K562 (cell line): ENCODE results near the gene LRP1B. TPM values are rescaled to one million over a fixed set of nuclear protein-coding genes. Genes with fewer than 3 reads are reported as not detected.

Experiments
- RBFOX2 ChIP-seq: fragments of 200-400 bp; formaldehyde crosslinking; IDR thresholded peaks from 2 replicates; pipeline ENCODE4 v1.6.1; 2017; ENCODE audit warnings: low read depth, mild to moderate bottlenecking, low read length, moderate library complexity
- RNF219 ChIP-seq: fragments of 250-450 bp; sonication (Bioruptor Pico); IDR thresholded peaks from 2 replicates; pipeline ENCODE4 v1.5.0; 2022; ENCODE audit warnings: mild to moderate bottlenecking
- ZBTB17 ChIP-seq: fragments of 450-650 bp; formaldehyde crosslinking; IDR thresholded peaks from 2 replicates; pipeline ENCODE4 v1.4.0; 2020; ENCODE audit warnings: mild to moderate bottlenecking
- polyA plus RNA-seq, 8 experiments: library from polyadenylated mRNA; depleted of rRNA in 4 of 8; stranded (reverse) in 5 of 8; unstranded in 3 of 8; fragments of >200 nt; fragmentation: Nextera tagmentation in 2 of 8; fragmentation: Illumina TruSeq in 1 of 8; extraction: Ambion mirVana in 2 of 8; extraction: Trizol in 1 of 8; gene quantifications; 2 replicates each; pipeline versions ENCODE4 v1.2.1 to v1.2.3, GENCODE V29; 2011 to 2014; ENCODE audit warnings: inconsistent platforms in 1 of 8, missing spikeins in 1 of 8
- total RNA-seq, 7 experiments: library from RNA; depleted of rRNA in 6 of 7; stranded (reverse); fragments of >200 nt in 6 of 7; fragmentation: Illumina TruSeq in 2 of 7; extraction: Trizol in 2 of 7; gene quantifications; 2 replicates each; pipeline versions ENCODE4 v1.2.1 to v1.2.3, GENCODE V29; 2011 to 2021; ENCODE audit warnings: low replicate concordance in 1 of 7
- TF ChIP-seq, protein P1 (sequence below), 2 experiments: fragments of 150-350 bp in 1 of 2; IDR thresholded peaks; 2 replicates each; pipeline ENCODE4 v1.6.1; 2012 to 2016; ENCODE audit warnings: low read depth in 2 of 2, low read length in 2 of 2, mild to moderate bottlenecking in 1 of 2, moderate library complexity in 1 of 2

Gene LRP1B
- total and polyA plus RNA-seq, 9 of the 15 experiments (the other 6 are each of a cell fraction or from before 2014, with no cell fraction given), result not detected

DNA sequence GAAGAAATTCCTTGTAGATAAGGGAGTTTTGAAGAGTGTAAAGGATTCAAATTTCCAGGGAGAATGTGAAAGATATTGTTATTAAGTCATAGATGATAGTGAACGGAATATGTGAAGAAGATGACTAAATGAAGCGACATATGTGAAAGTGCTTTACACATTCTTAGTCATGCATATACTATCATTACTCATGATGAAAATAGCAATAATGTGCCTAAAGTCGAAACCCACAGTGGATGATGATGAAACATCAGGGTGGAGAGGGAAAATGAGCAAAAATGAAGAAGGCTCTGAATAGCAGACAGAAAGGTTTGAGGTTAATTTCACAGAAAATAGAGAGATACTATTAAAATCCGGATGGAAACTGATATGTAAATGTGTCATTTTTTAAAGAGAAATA, 1237.1 kb downstream of the LRP1B start (continued):
- TF ChIP-seq, protein P1, sequence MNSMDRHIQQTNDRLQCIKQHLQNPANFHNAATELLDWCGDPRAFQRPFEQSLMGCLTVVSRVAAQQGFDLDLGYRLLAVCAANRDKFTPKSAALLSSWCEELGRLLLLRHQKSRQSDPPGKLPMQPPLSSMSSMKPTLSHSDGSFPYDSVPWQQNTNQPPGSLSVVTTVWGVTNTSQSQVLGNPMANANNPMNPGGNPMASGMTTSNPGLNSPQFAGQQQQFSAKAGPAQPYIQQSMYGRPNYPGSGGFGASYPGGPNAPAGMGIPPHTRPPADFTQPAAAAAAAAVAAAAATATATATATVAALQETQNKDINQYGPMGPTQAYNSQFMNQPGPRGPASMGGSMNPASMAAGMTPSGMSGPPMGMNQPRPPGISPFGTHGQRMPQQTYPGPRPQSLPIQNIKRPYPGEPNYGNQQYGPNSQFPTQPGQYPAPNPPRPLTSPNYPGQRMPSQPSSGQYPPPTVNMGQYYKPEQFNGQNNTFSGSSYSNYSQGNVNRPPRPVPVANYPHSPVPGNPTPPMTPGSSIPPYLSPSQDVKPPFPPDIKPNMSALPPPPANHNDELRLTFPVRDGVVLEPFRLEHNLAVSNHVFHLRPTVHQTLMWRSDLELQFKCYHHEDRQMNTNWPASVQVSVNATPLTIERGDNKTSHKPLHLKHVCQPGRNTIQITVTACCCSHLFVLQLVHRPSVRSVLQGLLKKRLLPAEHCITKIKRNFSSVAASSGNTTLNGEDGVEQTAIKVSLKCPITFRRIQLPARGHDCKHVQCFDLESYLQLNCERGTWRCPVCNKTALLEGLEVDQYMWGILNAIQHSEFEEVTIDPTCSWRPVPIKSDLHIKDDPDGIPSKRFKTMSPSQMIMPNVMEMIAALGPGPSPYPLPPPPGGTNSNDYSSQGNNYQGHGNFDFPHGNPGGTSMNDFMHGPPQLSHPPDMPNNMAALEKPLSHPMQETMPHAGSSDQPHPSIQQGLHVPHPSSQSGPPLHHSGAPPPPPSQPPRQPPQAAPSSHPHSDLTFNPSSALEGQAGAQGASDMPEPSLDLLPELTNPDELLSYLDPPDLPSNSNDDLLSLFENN (IDR thresholded peaks at IDR 0.05; ENCODE audit: low read depth in 2 of 2, low read length in 2 of 2), result no peak
- TF ChIP-seq RNF219 (CRISPR knock-in tag) (no peak), RBFOX2 (no peak), ZBTB17 (CRISPR knock-in tag) (no peak)
